BLaER1 (cell line): ENCODE data around the gene ZDHHC1.

ENCODE experiments used
- H3K27ac ChIP-seq: shearing (Covaris generic); formaldehyde crosslinking; 2 replicates; pipeline ENCODE4 v1.8.1; 2022
- H3K27me3 ChIP-seq: shearing (Covaris generic); formaldehyde crosslinking; 2 replicates; pipeline ENCODE4 v1.8.1; 2022
- H3K36me3 ChIP-seq: shearing (Covaris generic); formaldehyde crosslinking; 2 replicates; pipeline ENCODE4 v1.8.1; 2022
- H3K4me1 ChIP-seq: shearing (Covaris generic); formaldehyde crosslinking; 2 replicates; pipeline ENCODE4 v1.8.1; 2022
- H3K4me2 ChIP-seq: shearing (Covaris generic); formaldehyde crosslinking; 2 replicates; pipeline ENCODE4 v1.8.1; 2022
- H3K4me3 ChIP-seq: shearing (Covaris generic); formaldehyde crosslinking; 2 replicates; pipeline ENCODE4 v1.8.1; 2022
- H3K9ac ChIP-seq: shearing (Covaris generic); formaldehyde crosslinking; 2 replicates; pipeline ENCODE4 v1.8.1; 2022
- H3K9me3 ChIP-seq: shearing (Covaris generic); formaldehyde crosslinking; 2 replicates; pipeline ENCODE4 v1.8.1; 2022
- H4K20me1 ChIP-seq: shearing (Covaris generic); formaldehyde crosslinking; 2 replicates; pipeline ENCODE4 v1.8.1; 2022
- Cebpa-rat ChIP-seq: shearing (Covaris generic); IDR thresholded peaks from 2 replicates; pipeline ENCODE4 v1.8.1; 2022

The ZDHHC1 gene

DNA sequence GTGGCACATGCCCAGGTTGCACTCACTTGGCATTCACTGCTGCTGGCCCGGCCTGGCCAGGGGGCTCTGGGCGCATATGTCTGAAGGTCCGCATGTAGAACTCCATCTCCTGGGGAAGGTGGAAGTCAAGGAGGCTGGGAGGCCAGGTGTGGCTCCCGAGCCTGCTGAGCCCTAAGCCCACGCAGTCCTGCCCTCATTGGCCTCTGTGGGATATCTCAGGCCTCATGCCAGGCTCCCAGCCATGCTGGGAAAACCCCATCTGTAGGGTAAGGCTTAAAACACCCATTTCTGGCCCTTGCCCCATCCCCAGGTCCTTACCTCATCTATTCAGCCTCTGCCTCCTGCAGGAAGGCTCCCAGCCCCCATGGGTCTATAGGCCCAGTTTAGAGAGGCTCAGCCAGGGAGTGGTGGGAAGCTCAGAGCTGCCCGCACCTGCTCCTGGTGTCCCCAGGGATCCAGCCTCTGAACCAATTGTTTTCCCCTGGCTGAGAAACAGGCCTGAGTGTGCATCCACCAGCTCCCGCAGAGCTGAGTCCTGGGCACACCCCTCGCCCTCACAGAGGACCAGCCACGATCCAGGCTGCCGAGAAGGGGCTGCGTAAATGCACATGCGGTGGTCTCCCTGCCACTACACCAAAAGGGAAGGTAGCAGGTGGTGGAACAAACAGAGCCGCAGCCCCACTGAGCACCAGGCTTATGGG is 20.7 kb downstream of the ZDHHC1 start:
- H3K4me3 ChIP-seq, result no peak overlapping the region
- H3K9ac ChIP-seq, result no peak overlapping the region
- H3K27ac ChIP-seq, result no peak overlapping the region
- no peaks in the 10 kb centered on the region for H3K9me3 ChIP-seq
- no peak for TF ChIP-seq Cebpa-rat
- H3K27me3 ChIP-seq, result peaks cover 64% of the 10 kb centered on the region
- peaks cover 47% of the 10 kb centered on the region for H3K4me1 ChIP-seq
- H3K36me3 ChIP-seq, result no peaks in the 10 kb centered on the region
- H4K20me1 ChIP-seq, result peaks cover 32% of the 10 kb centered on the region
- peak overlapping the region; percentile 40 for H3K4me2 ChIP-seq

GRCh38 chr16:67395105-67395457 is 21.2 kb downstream of the ZDHHC1 start:
- H3K4me1 ChIP-seq, result peaks cover 51% of the 10 kb centered on the region
- peaks cover 64% of the 10 kb centered on the region for H3K27me3 ChIP-seq
- H3K27ac ChIP-seq, result no peak overlapping the region
- H3K4me3 ChIP-seq, result 0 out of 2 replicates have a peak overlapping the region, but pooled peaks have one; percentile 36
- H3K4me2 ChIP-seq, result peak overlapping the region; percentile 40
- no peak for TF ChIP-seq Cebpa-rat
- H4K20me1 ChIP-seq, result peaks cover 32% of the 10 kb centered on the region
- H3K36me3 ChIP-seq, result no peaks in the 10 kb centered on the region
- H3K9ac ChIP-seq, result no peak overlapping the region
- no peaks in the 10 kb centered on the region for H3K9me3 ChIP-seq

DNA sequence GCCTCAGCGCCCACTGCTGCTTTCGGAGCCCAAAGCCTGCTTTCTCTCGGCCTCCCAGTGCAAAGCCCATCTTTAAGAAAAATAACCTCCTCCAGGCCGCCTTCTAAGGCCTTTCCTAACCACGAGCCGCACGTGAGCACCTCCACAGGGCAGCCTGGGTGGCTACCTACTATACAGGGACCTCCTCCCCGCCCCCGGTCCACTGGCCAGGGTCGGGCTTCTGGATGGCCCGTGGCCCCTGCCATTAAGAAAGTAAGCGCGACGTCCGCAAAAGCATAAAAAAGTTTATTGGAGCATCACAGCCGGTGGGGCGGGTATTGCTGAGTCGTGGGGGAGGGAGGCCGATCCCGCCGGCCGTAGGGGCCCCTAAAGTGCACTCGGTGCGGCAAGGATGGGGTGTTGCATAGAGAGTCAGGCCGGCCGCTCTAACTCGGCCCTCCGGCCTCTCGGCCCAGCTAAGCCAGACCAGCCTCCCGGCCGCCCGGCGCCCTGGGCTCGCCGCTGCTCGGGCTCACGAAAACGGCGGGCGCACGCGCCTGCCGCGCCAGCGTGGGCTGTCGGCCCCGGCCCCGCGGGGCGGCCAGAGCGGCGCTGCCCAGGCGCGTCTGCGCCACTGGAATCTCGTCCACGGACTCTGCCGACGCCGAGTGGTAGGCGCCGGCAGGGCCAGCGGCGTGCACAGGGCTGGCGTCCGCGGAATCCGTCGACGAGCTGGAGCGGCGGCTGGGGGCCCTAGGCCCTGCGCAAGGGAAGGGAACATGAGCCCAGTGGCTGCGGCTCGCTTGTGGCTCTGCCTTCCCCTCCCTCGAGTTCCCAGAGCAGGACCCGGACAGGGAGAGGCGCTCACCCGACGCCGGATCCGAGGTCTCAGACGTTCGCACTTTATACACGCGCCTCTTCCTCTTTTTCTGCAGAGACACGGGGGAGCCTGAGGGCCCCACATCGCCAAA is 21.8 kb downstream of the ZDHHC1 start:
- Histone ChIP-seq H3K4me3 (peak overlapping the region; percentile 36; the same call in 1 of the 2 replicates), H3K36me3 (no peaks in the 10 kb centered on the region), H3K9me3 (no peaks in the 10 kb centered on the region), H3K4me1 (peaks cover 51% of the 10 kb centered on the region), H4K20me1 (peaks cover 32% of the 10 kb centered on the region), H3K9ac (no peak overlapping the region), H3K27ac (no peak overlapping the region), H3K4me2 (peak overlapping the region; percentile 40), H3K27me3 (peaks cover 64% of the 10 kb centered on the region)
- TF ChIP-seq Cebpa-rat, result no peak

DNA sequence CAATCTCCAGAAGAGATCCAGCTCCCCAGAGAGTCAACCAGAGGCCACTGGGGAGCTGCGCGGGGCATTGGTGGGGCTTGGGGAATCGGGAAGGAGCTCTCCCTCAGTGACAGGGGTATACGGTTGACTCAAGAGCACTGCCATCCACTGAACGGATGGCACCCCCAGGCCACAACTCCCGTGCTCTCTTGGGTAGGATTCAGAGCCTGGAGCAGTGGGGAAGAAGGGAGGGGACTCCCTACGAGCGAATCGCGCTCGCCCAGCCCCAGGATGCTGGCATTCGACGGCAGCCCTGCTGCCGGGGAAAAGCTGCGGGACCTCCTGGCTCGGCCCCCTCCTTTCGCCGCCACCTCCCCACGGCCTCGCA is 22.5 kb downstream of the ZDHHC1 start:
- Histone ChIP-seq H3K27me3 (peaks cover 64% of the 10 kb centered on the region), H3K9me3 (no peaks in the 10 kb centered on the region), H3K36me3 (no peaks in the 10 kb centered on the region), H4K20me1 (peaks cover 32% of the 10 kb centered on the region), H3K27ac (no peak overlapping the region), H3K4me2 (no peak overlapping the region), H3K4me3 (no peak overlapping the region), H3K9ac (no peak overlapping the region), H3K4me1 (peaks cover 51% of the 10 kb centered on the region)
- TF ChIP-seq Cebpa-rat, result no peak

DNA sequence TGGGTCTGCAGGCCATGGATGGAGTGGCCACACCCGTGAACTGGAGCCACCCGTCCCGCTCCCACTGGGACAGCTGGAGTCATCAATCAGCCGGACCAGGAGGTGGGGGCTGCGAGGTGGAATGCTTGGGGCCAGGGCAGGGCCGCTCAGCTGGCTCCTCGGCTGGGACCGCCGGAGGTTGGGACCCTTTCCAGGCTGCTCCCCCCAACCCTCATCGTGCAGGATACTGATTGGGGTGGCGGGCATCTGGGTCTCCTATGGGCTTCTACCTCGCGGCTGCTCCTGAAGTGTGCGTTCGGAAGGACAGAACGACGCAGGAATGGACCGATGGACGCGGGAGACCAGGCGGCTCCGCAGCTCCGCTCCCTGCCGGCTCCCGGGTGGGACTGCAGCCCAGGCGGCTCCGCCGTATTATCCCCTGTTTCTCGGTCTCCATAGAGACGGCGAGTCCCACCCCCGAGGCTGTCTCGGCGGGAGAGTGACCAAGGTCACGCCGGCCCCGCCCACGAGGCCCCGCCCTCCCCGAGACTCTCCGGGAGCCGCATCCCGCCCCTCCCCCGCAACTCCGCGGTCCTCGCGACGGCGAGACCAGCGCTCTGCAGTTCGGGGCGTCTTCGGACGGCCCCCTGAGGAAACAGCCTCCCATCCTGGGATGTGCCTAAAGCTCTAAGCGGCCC is 23.0 kb downstream of the ZDHHC1 start, which contains the start of gene TPPP3:
Gene TPPP3 (minus strand): TSS at position 388 of the 677 bp plus-strand sequence. CDS start 2,387 bp downstream, outside the sequence.
- H4K20me1 ChIP-seq, result peaks cover 32% of the 10 kb centered on the region
- H3K27ac ChIP-seq, result no peak within 1 kb of the TSS
- H3K4me3 ChIP-seq, result 0 out of 2 replicates have a peak within 1 kb of the TSS, but pooled peaks have one; percentile 36
- peaks cover 51% of the 10 kb centered on the region for H3K4me1 ChIP-seq
- H3K27me3 ChIP-seq, result peaks cover 64% of the 10 kb centered on the region
- H3K9ac ChIP-seq, result no peak within 1 kb of the TSS
- H3K4me2 ChIP-seq, result peak within 1 kb of the TSS; percentile 40; the same call in 1 of the 2 replicates
- H3K36me3 ChIP-seq, result no peaks in the 10 kb centered on the region
- no peaks in the 10 kb centered on the region for H3K9me3 ChIP-seq
- no peak for TF ChIP-seq Cebpa-rat

GRCh38 chr16:67392301-67393059 is 23.8 kb downstream of the ZDHHC1 start:
- Histone ChIP-seq H3K4me3 (no peak overlapping the region), H3K9me3 (no peaks in the 10 kb centered on the region), H3K9ac (no peak overlapping the region), H3K4me1 (peaks cover 51% of the 10 kb centered on the region), H3K36me3 (no peaks in the 10 kb centered on the region), H3K4me2 (no peak overlapping the region), H3K27ac (no peak overlapping the region), H4K20me1 (peaks cover 32% of the 10 kb centered on the region), H3K27me3 (peaks cover 64% of the 10 kb centered on the region)
- TF ChIP-seq Cebpa-rat, result no peak

- TF ChIP-seq Cebpa-rat, result no peak
Observed at GRCh38 chr16:67391424-67392300, 24.6 kb downstream of the ZDHHC1 start.

DNA sequence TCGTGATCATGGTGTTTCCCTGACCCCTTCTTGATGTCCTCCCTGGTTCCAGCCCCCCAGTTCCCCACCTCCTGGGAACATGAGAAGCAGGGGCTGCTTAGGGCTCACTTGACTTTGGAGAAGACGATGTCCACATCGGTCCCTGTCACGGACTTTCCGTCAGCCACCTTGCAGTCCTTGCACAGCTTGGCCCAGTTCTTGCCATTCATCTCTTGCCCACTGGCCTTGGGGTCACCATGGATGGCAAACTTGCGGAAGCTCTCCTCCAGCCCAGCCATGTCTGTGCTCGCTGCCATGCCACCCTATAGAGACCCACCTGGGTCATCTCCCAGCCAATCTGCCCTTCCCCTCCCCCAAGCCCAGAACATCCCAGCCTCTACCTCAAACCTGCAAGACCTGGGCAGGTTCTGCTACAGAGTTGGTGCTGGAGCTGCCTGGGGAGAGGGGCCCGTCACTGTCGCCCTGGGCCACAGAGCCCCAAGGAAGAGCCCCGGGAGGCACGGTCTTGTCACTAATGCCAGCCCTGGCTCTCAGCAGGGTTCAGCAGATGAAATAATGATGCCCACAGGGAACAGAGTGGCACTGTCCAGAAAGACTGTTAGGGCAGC is 25.4 kb downstream of the ZDHHC1 start:
- Histone ChIP-seq H3K27me3 (peaks cover 53% of the 10 kb centered on the region), H3K4me3 (no peak overlapping the region), H3K4me1 (peaks cover 39% of the 10 kb centered on the region), H4K20me1 (peaks cover 30% of the 10 kb centered on the region), H3K36me3 (no peaks in the 10 kb centered on the region), H3K27ac (no peak overlapping the region), H3K9ac (no peak overlapping the region), H3K9me3 (no peaks in the 10 kb centered on the region), H3K4me2 (peak overlapping the region; percentile 21; the same call in 1 of the 2 replicates)
- TF ChIP-seq Cebpa-rat, result no peak

More at GRCh38 chr16:67391424-67392300, 24.6 kb downstream of the ZDHHC1 start:
- Histone ChIP-seq H3K36me3 (no peaks in the 10 kb centered on the region), H3K27ac (no peak overlapping the region), H3K4me3 (no peak overlapping the region), H3K9me3 (no peaks in the 10 kb centered on the region), H4K20me1 (peaks cover 32% of the 10 kb centered on the region), H3K4me2 (no peak overlapping the region), H3K4me1 (peaks cover 46% of the 10 kb centered on the region), H3K9ac (no peak overlapping the region), H3K27me3 (peaks cover 61% of the 10 kb centered on the region)
